ENCODE data around the gene C17orf100.

DNA sequence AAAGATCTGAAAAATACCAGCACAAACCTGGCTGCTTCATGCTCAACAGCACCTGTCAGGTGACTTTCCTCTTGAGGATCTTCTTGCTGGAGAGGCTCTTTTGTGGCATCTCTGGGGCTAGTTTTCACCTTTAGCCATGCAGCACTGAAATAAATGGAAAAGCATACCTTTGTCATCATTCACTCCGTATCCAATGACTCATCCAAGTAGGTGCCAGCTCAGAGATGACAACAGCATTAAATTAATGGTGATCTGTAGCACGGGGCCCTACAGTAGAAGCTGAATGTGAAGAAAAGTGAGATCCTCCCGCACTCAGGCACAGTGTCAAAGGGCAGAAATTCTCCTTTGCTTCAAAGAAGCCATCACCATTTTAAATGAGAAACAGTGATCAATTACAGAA, 43.2 kb upstream of the C17orf100 start:
- TF ChIP-seq, protein P1, sequence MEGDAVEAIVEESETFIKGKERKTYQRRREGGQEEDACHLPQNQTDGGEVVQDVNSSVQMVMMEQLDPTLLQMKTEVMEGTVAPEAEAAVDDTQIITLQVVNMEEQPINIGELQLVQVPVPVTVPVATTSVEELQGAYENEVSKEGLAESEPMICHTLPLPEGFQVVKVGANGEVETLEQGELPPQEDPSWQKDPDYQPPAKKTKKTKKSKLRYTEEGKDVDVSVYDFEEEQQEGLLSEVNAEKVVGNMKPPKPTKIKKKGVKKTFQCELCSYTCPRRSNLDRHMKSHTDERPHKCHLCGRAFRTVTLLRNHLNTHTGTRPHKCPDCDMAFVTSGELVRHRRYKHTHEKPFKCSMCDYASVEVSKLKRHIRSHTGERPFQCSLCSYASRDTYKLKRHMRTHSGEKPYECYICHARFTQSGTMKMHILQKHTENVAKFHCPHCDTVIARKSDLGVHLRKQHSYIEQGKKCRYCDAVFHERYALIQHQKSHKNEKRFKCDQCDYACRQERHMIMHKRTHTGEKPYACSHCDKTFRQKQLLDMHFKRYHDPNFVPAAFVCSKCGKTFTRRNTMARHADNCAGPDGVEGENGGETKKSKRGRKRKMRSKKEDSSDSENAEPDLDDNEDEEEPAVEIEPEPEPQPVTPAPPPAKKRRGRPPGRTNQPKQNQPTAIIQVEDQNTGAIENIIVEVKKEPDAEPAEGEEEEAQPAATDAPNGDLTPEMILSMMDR (IDR thresholded peaks at IDR 0.05), result no peak
- no peak for TF ChIP-seq POLR2A (IDR thresholded peaks at IDR 0.05)

Measured in esophagus squamous epithelium (tissue), 4 donors.